NCI-H1930 (cell line): Measurements from ENCODE around the gene TAF8.

ENCODE experiments used
- DNase-seq, 2 experiments: peaks; one replicate each; lab custom pipeline; 2025; lab: John Stamatoyannopoulos, UW

Gene TAF8

DNA sequence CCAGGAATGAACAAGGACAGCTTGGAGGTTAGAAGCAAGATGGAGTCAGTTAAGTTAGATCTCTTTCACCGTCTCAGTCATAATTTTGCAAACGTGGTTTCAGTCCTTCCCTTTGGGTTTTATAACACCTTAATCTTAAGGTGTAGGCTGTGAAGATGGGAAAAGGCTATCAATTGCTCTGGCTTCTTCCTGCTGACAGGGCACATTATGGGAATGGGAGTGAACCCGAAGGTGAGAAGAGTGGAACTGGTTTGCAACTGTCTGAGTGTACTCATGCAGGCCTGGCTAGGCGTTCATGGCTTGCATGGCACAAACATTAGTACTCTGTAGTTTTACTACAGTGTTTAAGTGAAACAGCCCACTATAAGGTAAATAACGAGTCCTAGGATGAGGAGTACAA is 9.4 kb downstream of the TAF8 start:
- no peak for DNase-seq

DNA sequence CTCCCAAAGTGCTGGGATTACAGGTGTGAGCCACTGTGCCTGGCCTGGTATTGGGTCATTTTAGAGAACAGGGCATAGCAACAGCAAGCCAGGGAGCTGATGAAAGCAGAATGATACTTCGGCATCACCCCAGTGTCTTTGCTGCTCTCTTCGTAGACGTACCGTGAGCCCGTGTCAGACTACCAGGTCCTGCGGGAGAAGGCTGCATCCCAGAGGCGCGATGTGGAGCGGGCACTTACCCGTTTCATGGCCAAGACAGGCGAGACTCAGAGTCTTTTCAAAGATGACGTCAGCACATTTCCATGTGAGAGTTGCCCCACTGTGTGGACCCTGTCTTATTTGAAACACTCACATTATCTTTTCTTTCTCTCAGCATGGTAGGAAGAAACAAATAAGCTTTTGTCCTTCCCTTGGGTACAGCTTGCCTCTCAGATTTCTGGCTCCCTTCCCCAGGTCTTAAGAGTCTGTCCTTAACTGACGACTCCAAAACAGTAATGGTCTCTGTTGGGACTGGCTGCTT is 15.9 kb downstream of the TAF8 start:
- no peak for DNase-seq

- DNase-seq: no peak
These were observed 17.8 kb downstream of the TAF8 start for GRCh38 chr6:42068173-42068572.

GRCh38 chr6:42068872-42069522 is 18.7 kb downstream of the TAF8 start:
- no peak for DNase-seq

DNA sequence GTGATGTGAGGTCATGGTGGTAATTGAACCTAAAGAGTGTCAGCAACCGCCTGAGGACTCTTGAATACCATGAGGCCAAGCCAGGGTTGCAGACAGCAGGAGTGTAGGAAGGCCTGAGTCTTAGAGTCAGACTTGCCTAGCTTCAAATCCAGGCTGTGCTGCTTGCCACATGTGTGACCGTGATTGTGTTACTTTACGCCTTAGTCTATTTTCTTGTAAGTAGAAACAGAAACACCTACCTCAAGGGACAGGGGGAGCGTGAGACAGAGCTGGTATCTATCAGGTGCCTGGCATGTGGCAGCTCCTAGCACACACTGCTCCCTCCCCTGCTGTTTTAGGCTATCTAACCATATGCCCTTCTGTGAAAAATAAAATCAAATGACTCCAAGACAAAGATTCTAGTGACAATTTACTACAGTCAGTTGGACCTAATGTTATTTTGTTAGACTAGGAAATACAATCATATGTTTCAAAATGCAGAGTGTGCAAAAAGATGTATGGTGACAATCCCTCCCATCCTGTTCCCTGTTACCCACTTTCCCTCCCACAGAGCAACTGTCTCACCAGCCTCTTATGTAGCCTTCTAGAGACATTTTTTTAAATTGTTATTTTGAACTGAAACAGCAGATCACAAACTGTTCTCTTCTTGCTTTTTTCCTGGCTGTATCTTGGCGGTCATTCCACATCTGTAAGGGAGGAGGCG is 21.7 kb downstream of the TAF8 start:
- no peak for DNase-seq

GRCh38 chr6:42073287-42073686 is 23.0 kb downstream of the TAF8 start:
- no peak for DNase-seq

DNA sequence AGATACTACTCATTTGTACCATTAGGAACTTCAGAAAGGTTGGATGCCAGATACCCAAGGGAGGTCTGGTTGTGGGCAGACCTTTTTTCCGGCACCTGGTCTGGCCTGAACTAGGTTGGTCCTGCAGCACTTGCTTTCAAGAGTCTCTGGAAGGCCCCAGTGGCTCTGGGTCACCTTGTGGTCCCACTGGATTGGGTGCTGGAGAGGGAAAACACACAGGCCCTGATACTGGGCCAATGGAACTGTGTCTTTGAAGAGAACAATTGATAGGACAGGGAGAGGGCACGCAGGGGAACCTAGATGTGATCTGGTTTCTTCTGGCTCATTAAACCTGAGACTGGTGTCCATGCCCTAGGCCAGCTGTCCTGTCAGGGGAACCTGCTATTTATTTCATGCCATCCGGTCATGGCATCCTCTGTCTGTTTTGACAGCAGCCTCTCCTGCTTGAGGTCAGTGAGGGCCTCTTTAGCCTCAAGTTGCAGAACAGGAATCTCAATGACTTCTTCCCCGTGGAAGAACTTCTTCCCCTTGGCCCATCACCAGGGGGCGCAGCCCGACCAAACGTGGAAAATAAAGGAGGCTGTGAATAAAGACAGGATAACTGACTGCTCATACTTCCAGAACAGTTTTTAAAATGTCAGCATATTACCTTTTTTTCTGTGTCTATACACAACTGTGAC is 25.0 kb downstream of the TAF8 start:
- peak in 1 of 2 experiments; percentile 53 for DNase-seq

GRCh38 chr6:42078386-42078785 is 28.1 kb downstream of the TAF8 start:
- no peak for DNase-seq

- DNase-seq: no peak
These were observed 29.7 kb downstream of the TAF8 start for GRCh38 chr6:42079941-42080464.

DNA sequence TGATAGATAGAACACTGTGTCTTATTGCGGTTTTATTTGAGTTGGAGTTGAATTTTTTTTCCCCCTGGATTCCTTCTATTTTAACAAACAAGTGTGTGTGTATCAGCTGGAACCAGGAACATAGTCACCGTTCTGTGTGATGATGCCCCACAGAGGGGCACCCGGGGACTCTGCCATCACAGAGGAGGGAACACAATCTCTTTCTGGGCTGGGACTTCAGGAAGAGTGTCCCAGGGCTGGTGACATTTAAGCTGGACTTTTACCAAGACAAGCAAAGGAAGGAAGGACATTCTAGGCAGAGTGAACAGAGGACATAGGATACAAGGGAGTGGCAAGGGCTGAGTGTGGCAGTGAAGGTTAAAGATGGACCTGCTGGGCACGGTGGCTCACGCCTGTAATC is 33.2 kb downstream of the TAF8 start:
- DNase-seq: no peak

DNA sequence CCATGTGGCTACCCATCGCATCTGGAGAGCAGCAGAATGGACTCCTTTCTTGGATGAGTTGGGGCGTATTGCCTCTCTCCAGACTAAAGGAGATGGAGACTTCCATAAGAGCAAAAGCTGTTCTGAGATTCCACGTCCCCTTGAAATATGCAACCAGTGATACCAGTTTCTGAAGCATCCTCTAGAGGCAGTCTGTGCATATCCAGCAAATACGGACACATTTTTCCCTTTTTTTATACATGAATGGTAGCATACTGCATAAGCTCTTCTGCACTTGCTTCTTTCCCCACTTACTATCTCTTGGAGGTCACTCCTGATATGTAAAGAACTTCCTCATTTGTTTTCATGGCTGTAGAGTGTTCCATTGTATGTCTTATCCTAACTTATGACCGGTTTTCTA is 34.6 kb downstream of the TAF8 start:
- no peak for DNase-seq

DNA sequence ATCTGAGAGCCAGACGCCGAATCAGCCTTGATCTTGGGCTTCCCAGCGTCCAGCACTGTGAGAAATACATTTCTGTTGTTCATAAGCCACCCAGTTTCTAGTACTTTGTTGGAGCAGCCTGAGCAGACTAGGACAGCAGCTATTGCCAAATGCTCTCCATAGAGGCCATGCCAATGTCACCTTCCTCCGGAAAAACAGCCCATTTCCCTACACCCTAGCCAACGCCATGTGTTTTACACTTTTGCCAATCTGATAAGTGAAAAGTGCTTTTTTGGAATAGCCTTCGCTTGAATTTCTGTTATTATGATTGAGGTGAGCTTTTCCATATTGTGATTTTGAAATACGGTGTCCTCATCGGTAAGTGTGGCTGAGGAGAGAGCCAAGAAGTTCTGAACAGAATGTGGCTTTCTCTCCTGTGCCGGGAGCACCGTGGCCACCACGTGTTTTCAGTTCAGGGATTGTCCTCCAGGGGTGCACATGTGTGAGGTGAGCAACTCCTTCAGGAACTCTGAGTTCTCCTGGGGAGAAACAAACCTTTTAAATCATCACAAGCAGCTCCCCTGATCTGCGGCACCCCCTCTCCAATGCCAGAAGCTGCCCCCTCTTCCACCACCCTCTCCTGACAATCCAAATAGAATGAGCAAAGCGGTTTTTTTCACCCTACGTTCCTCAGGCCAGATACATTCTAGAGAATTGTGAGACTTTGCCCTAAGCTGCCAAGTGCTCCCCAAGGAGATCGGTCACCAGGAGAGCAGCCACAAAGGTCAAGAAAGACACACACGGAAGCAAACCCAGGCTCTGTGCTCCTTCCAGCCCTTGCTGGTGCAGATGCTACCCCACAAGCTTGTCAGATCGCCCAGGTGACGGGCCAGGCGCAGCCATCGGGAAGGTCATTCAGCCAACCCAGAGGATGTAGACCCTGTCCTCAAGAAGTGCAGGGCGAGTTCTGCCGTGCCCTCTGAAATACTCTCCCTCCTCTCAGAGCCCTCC is 36.0 kb downstream of the TAF8 start:
- no peak for DNase-seq

- no peak for DNase-seq
These were observed 37.8 kb downstream of the TAF8 start for GRCh38 chr6:42088101-42088591.

DNA sequence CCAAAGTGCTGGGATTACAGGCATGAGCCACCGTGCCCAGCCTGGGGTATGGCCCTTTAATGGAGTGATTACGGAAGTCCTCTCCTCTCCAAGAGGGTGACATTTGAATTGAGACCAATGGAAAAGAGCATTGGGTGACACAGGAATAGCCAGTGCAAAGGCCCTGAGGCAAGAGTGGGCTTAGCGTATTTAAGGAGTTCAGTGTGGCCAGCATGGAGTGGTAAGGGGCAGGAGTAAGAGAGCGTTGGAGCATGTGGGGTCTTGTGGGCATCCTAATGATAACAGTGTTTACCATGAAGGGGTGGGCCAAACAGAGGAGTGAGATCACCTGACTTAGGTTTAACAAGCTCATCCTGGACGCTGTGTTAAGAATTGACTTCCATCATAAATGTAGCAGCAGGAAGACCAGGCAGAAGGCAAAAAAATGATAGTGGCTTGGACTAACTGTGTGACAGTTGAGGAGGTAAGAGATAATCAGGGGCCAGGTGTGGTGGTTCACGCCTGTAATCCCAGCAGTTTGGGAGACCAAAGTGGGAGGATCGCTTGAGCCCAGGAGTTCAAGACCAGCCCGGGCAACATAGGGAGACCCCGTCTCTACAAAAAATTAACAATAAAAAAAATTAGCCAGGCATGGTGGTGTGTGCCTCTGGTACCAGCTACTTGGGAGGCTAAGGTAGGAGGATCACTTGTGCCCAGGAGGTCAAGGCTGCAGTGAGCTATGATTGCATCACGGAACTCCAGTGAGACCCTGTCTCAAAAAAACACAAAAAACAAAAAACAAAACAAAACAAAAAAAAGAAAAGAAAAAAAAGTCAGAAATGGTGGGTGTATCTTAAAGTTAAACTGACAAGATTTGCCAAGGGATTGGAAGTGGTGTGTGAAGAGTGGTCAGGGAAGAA is 40.7 kb downstream of the TAF8 start:
- DNase-seq: no peak

DNA sequence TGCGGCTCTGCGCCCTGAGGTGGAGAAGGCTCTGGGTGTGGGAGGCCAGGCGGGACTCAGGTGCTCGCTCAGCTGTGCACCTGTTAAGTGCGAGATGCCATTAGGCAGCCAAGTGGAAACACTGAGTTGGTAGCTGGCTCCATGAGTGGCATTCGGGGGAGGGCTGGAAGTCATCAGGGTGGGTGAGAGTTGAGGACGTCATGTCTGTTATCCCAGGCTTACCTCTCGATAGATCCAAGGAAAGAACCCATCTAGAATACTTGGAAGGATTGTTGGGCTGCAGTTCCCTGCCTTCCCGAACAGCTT is 41.3 kb downstream of the TAF8 start:
- no peak for DNase-seq

DNA sequence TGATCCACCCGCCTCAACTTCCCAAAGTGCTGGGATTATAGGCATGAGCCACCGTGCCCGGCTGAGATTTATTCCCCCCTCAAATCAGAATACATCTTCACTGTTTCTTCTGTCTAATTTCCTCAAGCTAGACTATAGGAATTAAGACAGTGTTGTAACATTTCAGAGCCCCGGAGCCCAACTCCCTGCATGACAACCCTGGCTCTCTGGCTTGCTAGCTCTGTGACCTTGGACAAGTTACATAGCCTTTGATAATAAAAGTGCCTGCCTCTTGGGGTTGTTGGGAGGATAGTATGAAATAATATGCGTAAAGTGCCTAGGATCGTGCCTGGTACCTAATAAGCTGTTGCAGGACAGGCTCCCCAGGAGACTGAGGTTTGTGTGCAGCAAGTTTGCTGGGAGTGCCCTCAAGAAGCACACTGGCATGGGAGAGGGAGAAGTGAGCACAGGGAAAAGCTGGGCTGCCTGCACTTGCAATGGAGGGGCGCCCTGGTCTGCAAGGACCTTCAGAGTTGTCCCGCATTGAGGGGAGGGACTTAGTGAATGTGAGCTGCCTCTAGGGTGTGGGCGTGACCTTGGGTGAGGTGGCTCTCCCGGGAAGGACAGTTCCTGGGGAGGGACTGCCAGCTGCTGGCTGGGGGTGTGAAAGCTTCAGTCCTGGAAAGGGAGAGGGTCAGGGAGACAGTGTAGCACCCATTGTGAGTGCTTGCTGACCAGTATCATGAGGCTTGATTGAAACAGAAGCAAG is 43.4 kb downstream of the TAF8 start:
- DNase-seq: no peak

GRCh38 chr6:42095094-42095493 is 44.8 kb downstream of the TAF8 start:
- DNase-seq: no peak

- DNase-seq: no peak
These were observed 45.6 kb downstream of the TAF8 start for GRCh38 chr6:42095776-42096541.
